Trophoblast cell (in vitro differentiated cells and primary cell): Measurements from ENCODE around the gene OBSCN.

Source experiments
- DNase-seq, 2 donors: peaks; one replicate each; pipeline ENCODE4 v3.0.0-alpha.2; 2016
- H2AFZ ChIP-seq: 2 replicates; pipeline ENCODE4 v1.6.1; 2013; ENCODE audit warnings: low read length, moderate library complexity, mild to moderate bottlenecking; ENCODE audit not compliant: insufficient read depth, poor library complexity
- H2AK5ac ChIP-seq: 2 replicates; pipeline ENCODE4 v1.6.1; 2013; ENCODE audit warnings: mild to moderate bottlenecking, low read length
- H2BK120ac ChIP-seq: 2 replicates; pipeline ENCODE4 v1.6.1; 2013; ENCODE audit warnings: low read length, mild to moderate bottlenecking, moderate library complexity; ENCODE audit not compliant: insufficient read depth, poor library complexity
- H2BK12ac ChIP-seq: 2 replicates; pipeline ENCODE4 v1.6.1; 2013; ENCODE audit warnings: mild to moderate bottlenecking, low read length, moderate library complexity
- H2BK5ac ChIP-seq: 2 replicates; pipeline ENCODE4 v1.6.1; 2013; ENCODE audit warnings: low read length, low read depth, moderate library complexity, mild to moderate bottlenecking; ENCODE audit not compliant: poor library complexity
- H3K14ac ChIP-seq: 2 replicates; pipeline ENCODE4 v1.6.1; 2013; ENCODE audit warnings: mild to moderate bottlenecking, low read length
- H3K18ac ChIP-seq: 2 replicates; pipeline ENCODE4 v1.6.1; 2013; ENCODE audit warnings: mild to moderate bottlenecking, low read length
- H3K23ac ChIP-seq: 2 replicates; pipeline ENCODE4 v1.6.1; 2013; ENCODE audit warnings: low read length
- H3K27ac ChIP-seq: 2 replicates; pipeline ENCODE4 v1.5.1; 2013; ENCODE audit warnings: low read depth, mild to moderate bottlenecking, inconsistent platforms, low read length, moderate library complexity
- H3K27me3 ChIP-seq: 2 replicates; pipeline ENCODE4 v1.6.1; 2013; ENCODE audit warnings: inconsistent platforms, mild to moderate bottlenecking, low read length, moderate library complexity; ENCODE audit not compliant: insufficient read depth
- H3K36me3 ChIP-seq, 2 experiments: 1 replicate in 1 of 2; 2 replicates in 1 of 2; pipeline ENCODE4 v1.6.1; 2013; ENCODE audit warnings: low read length in 2 of 2, mild to moderate bottlenecking in 2 of 2, moderate library complexity in 1 of 2; ENCODE audit not compliant: insufficient read depth in 2 of 2, control insufficient read depth in 1 of 2
- H3K4ac ChIP-seq: 2 replicates; pipeline ENCODE4 v1.6.1; 2013; ENCODE audit warnings: low read depth, mild to moderate bottlenecking, low read length, moderate library complexity
- H3K4me1 ChIP-seq, 2 experiments: 1 replicate in 1 of 2; 2 replicates in 1 of 2; pipeline ENCODE4 v1.6.1; 2013; ENCODE audit warnings: low read length in 2 of 2, mild to moderate bottlenecking in 2 of 2, moderate library complexity in 1 of 2; ENCODE audit not compliant: insufficient read depth in 2 of 2, control insufficient read depth in 1 of 2
- H3K4me2 ChIP-seq: 2 replicates; pipeline ENCODE4 v1.6.1; 2013; ENCODE audit warnings: inconsistent platforms, mild to moderate bottlenecking, low read length, moderate library complexity
- H3K4me3 ChIP-seq: 2 replicates; pipeline ENCODE4 v1.5.1; 2013; ENCODE audit warnings: mild to moderate bottlenecking, low read depth, low read length, inconsistent platforms
- H3K79me1 ChIP-seq: one replicate; pipeline ENCODE4 v1.6.1; 2013; ENCODE audit warnings: low read length
- H3K79me2 ChIP-seq: 2 replicates; pipeline ENCODE4 v1.6.1; 2013; ENCODE audit warnings: low read length, mild to moderate bottlenecking; ENCODE audit not compliant: control insufficient read depth, insufficient read depth, poor library complexity
- H3K9ac ChIP-seq: 2 replicates; pipeline ENCODE4 v1.6.1; 2013; ENCODE audit warnings: mild to moderate bottlenecking, low read length
- H3K9me3 ChIP-seq: 2 replicates; pipeline ENCODE4 v1.6.1; 2013; ENCODE audit warnings: low read depth, mild to moderate bottlenecking, control low read depth, inconsistent platforms, low read length; ENCODE audit not compliant: insufficient read depth
- H4K12ac ChIP-seq: 2 replicates; pipeline ENCODE4 v1.6.1; 2013; ENCODE audit warnings: low read depth, mild to moderate bottlenecking, low read length, moderate library complexity
- H4K8ac ChIP-seq: 2 replicates; pipeline ENCODE4 v1.6.1; 2013; ENCODE audit warnings: low read depth, mild to moderate bottlenecking, low read length, moderate library complexity
- H4K91ac ChIP-seq: one replicate; pipeline ENCODE4 v1.6.1; 2013; ENCODE audit warnings: low read depth, mild to moderate bottlenecking, low read length, moderate library complexity
- WGBS: extraction: QIAGEN DNeasy Blood & Tissue Kit; methylation state at CpG from one replicate; pipeline ENCODE4 v1.1.7; 2013; ENCODE audit warnings: missing lambda C conversion rate; ENCODE audit not compliant: insufficient read length, insufficient coverage; ENCODE audit errors: extremely low coverage; 5-methylcytosine and 5-hydroxymethylcytosine counted together

OBSCN gene

DNA sequence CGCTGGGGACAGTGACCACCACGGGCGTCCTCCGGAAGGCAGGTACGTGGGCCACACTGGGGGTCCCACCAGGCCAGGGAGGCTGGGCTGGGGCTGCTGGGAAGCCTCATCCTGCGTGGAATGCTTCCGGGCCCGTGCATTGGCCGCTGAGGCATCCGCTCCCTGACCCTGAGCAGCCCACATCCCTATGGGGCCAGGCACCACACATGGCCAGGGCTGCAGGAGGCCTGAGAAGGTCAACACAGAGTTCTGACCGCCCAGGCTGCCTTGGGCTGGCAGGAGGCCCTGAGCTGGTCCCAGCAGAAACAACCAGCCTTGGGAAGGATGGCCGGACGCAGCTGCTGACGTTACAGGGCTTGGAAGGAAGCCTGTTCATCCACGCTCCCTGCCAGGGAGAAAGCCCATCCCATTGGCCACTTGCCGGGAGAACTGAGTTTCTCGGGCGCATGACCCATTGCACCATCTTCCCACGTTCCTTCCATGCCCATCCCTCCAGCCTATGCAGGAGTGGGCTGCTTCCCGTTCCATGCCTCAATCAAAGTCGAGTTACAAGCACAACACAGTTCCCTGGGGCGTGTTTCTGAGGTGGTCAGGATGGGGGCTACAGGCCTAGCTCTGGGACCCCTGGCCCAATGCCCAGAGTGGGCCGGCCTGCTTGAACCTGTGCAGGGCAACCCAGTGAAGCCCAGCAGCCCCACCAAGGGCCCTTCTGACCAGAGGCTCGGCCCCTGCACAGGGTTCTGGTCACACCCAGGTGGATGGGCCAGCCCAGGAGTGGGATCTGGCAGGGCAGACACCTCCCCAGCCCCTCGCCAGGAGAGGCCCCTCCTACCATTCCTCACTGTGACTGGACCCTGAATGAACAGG is 167.1 kb downstream of the OBSCN start:
- Histone ChIP-seq H3K9ac (no peak overlapping the region), H3K4me2 (no peak overlapping the region), H2AK5ac (no peak overlapping the region), H3K79me2 (no peaks in the 10 kb centered on the region), H3K36me3 (no peaks in the 10 kb centered on the region), H3K9me3 (peaks cover 2% of the 10 kb centered on the region), H3K4ac (no peak overlapping the region), H4K8ac (no peak overlapping the region), H3K18ac (no peak overlapping the region), H2AFZ (no peak overlapping the region), H3K14ac (no peak overlapping the region), H2BK120ac (no peak overlapping the region), H3K27ac (no peak overlapping the region), H3K23ac (no peak overlapping the region), H2BK12ac (no peak overlapping the region), H4K12ac (no peak overlapping the region), H3K4me3 (no peak overlapping the region), H3K27me3 (no peaks in the 10 kb centered on the region), H3K79me1 (peaks cover 2% of the 10 kb centered on the region), H4K91ac (no peak overlapping the region), H3K4me1 (peaks cover 2 to 10% of the 10 kb centered on the region in 2 experiments), H2BK5ac (no peak overlapping the region)
- no peak for DNase-seq
- WGBS = no CpG with 5 or more reads among the region's 25 CpGs

GRCh38 chr1:228375578-228376261 is 167.9 kb downstream of the OBSCN start:
- Histone ChIP-seq H4K8ac (no peak overlapping the region), H2AK5ac (no peak overlapping the region), H4K91ac (no peak overlapping the region), H2BK5ac (no peak overlapping the region), H2AFZ (no peak overlapping the region), H2BK120ac (no peak overlapping the region), H3K9ac (no peak overlapping the region), H3K4me3 (no peak overlapping the region), H3K27ac (no peak overlapping the region), H3K36me3 (no peaks in the 10 kb centered on the region), H3K27me3 (no peaks in the 10 kb centered on the region), H4K12ac (no peak overlapping the region), H3K18ac (no peak overlapping the region), H3K79me1 (peaks cover 2% of the 10 kb centered on the region), H3K4ac (no peak overlapping the region), H2BK12ac (no peak overlapping the region), H3K9me3 (peaks cover 2% of the 10 kb centered on the region), H3K79me2 (no peaks in the 10 kb centered on the region), H3K4me2 (no peak overlapping the region), H3K4me1 (peaks cover 2 to 10% of the 10 kb centered on the region in 2 experiments), H3K14ac (no peak overlapping the region), H3K23ac (no peak overlapping the region)
- no CpG with 5 or more reads among the region's 22 CpGs for WGBS
- DNase-seq = no peak

GRCh38 chr1:228376262-228376628 is 168.4 kb downstream of the OBSCN start:
- Histone ChIP-seq H3K14ac (no peak overlapping the region), H2AK5ac (no peak overlapping the region), H2AFZ (no peak overlapping the region), H4K12ac (no peak overlapping the region), H3K9ac (no peak overlapping the region), H3K23ac (no peak overlapping the region), H3K79me1 (peaks cover 2% of the 10 kb centered on the region), H3K27ac (no peak overlapping the region), H2BK5ac (no peak overlapping the region), H3K79me2 (no peaks in the 10 kb centered on the region), H3K27me3 (no peaks in the 10 kb centered on the region), H3K36me3 (no peaks in the 10 kb centered on the region), H3K4ac (no peak overlapping the region), H3K4me1 (peaks cover 2 to 10% of the 10 kb centered on the region in 2 experiments), H3K9me3 (peaks cover 2% of the 10 kb centered on the region), H4K8ac (no peak overlapping the region), H3K4me2 (no peak overlapping the region), H3K18ac (no peak overlapping the region), H2BK120ac (no peak overlapping the region), H3K4me3 (no peak overlapping the region), H2BK12ac (no peak overlapping the region), H4K91ac (no peak overlapping the region)
- no CpG with 5 or more reads among the region's 3 CpGs for WGBS
- no peak for DNase-seq

GRCh38 chr1:228376651-228377631 is 169.1 kb downstream of the OBSCN start:
- H3K23ac ChIP-seq = no peak overlapping the region
- H2AK5ac ChIP-seq = no peak overlapping the region
- no peak overlapping the region for H3K4me2 ChIP-seq
- no peak overlapping the region for H2AFZ ChIP-seq
- peaks cover 2 to 10% of the 10 kb centered on the region in 2 experiments for H3K4me1 ChIP-seq
- no peak overlapping the region for H2BK12ac ChIP-seq
- no peak overlapping the region for H4K91ac ChIP-seq
- DNase-seq = no peak
- H3K27me3 ChIP-seq = no peaks in the 10 kb centered on the region
- H4K12ac ChIP-seq = no peak overlapping the region
- H3K4me3 ChIP-seq = no peak overlapping the region
- H3K4ac ChIP-seq = no peak overlapping the region
- no peaks in the 10 kb centered on the region for H3K36me3 ChIP-seq
- H3K79me1 ChIP-seq = peaks cover 2% of the 10 kb centered on the region
- no peak overlapping the region for H3K14ac ChIP-seq
- no peak overlapping the region for H2BK120ac ChIP-seq
- H3K9ac ChIP-seq = no peak overlapping the region
- no peaks in the 10 kb centered on the region for H3K79me2 ChIP-seq
- H3K9me3 ChIP-seq = peaks cover 2% of the 10 kb centered on the region
- WGBS = no CpG with 5 or more reads among the region's 31 CpGs
- no peak overlapping the region for H4K8ac ChIP-seq
- no peak overlapping the region for H3K27ac ChIP-seq
- H3K18ac ChIP-seq = no peak overlapping the region
- H2BK5ac ChIP-seq = no peak overlapping the region
